K562 (cell line): ENCODE results near the gene LRFN3. TPM values are rescaled to one million over a fixed set of nuclear protein-coding genes. Genes with fewer than 3 reads are reported as not detected.

Source experiments
- CUX1 ChIP-seq: fragments of 200-800 bp; sonication (Bioruptor generic); IDR thresholded peaks from 2 replicates; pipeline ENCODE4 v1.6.1; 2016; ENCODE audit warnings: missing genetic modification characterization, missing compliant biosample characterization
- POLR2B ChIP-seq: fragments of 450-650 bp; IDR thresholded peaks from 2 replicates; pipeline ENCODE4 v1.6.1; 2018; ENCODE audit warnings: low read depth; ENCODE audit not compliant: partially characterized antibody
- POU5F1 ChIP-seq: fragments of 150-350 bp; IDR thresholded peaks from 2 replicates; pipeline ENCODE4 v1.6.1; 2014; ENCODE audit warnings: borderline replicate concordance, low read length, low read depth, mild to moderate bottlenecking; ENCODE audit not compliant: partially characterized antibody
- REST ChIP-seq, 2 experiments: fragments of 450-650 bp; formaldehyde crosslinking in 1 of 2; IDR thresholded peaks; 2 replicates each; pipeline versions ENCODE4 v1.4.0 to v1.6.1; 2014 to 2020; ENCODE audit warnings: mild to moderate bottlenecking in 2 of 2, borderline replicate concordance in 1 of 2, low read depth in 1 of 2
- SMAD1 ChIP-seq: fragments of 150-350 bp; IDR thresholded peaks from 2 replicates; pipeline ENCODE4 v1.6.1; 2014; ENCODE audit warnings: low read length, low read depth; ENCODE audit not compliant: partially characterized antibody
- ZFP91 ChIP-seq: sonication (generic); formaldehyde crosslinking; IDR thresholded peaks from 2 replicates; pipeline ENCODE4 v1.8.0; 2022; ENCODE audit warnings: mild to moderate bottlenecking, missing genetic modification reagents
- ZNF280A ChIP-seq: fragments of 450-650 bp; IDR thresholded peaks from 2 replicates; pipeline ENCODE4 v1.6.1; 2018; ENCODE audit warnings: mild to moderate bottlenecking, low read depth; ENCODE audit not compliant: partially characterized antibody
- ZNF324 ChIP-seq: fragments of 250-450 bp; sonication (Bioruptor Pico); IDR thresholded peaks from 2 replicates; pipeline ENCODE4 v1.4.0; 2020; ENCODE audit warnings: mild to moderate bottlenecking
- ZNF507 ChIP-seq: conservative IDR thresholded peaks from 2 replicates; pipeline ENCODE4 v1.6.1; 2017; ENCODE audit warnings: missing genetic modification characterization, missing compliant biosample characterization
- polyA plus RNA-seq, 8 experiments: library from polyadenylated mRNA; depleted of rRNA in 4 of 8; stranded (reverse) in 5 of 8; unstranded in 3 of 8; fragments of >200 nt; fragmentation: Nextera tagmentation in 2 of 8; fragmentation: Illumina TruSeq in 1 of 8; extraction: Ambion mirVana in 2 of 8; extraction: Trizol in 1 of 8; gene quantifications; 2 replicates each; pipeline versions ENCODE4 v1.2.1 to v1.2.3, GENCODE V29; 2011 to 2014; ENCODE audit warnings: inconsistent platforms in 1 of 8, missing spikeins in 1 of 8
- total RNA-seq, 7 experiments: library from RNA; depleted of rRNA in 6 of 7; stranded (reverse); fragments of >200 nt in 6 of 7; fragmentation: Illumina TruSeq in 2 of 7; extraction: Trizol in 2 of 7; gene quantifications; 2 replicates each; pipeline versions ENCODE4 v1.2.1 to v1.2.3, GENCODE V29; 2011 to 2021; ENCODE audit warnings: low replicate concordance in 1 of 7

The LRFN3 gene
- total and polyA plus RNA-seq, 9 of the 15 experiments (the other 6 are each of a cell fraction or from before 2014, with no cell fraction given): 0.03 to 0.12 (median 0.11) TPM; not detected in 6

- TF ChIP-seq REST (IDR thresholded peaks at IDR 0.05; ENCODE audit: borderline replicate concordance) (no peak; the same call in 1 of the 2 replicates), REST (CRISPR knock-in tag; IDR thresholded peaks at IDR 0.05; ENCODE audit: low read depth) (no peak), ZNF324 (CRISPR knock-in tag) (no peak), ZNF280A (no peak), ZNF507 (tag) (no peak), SMAD1 (no peak), ZFP91 (CRISPR knock-in tag) (no peak), CUX1 (no peak), POU5F1 (no peak), POLR2B (no peak)
Observed at GRCh38 chr19:35908973-35909683, 27.0 kb upstream of the LRFN3 start (continued).
